NCI-H1092 treated with DMSO at 0.1 percent for 48 hours (cell line): Measurements from ENCODE around the gene CAMTA1.

Experiments used
- DNase-seq: peaks from one replicate; lab custom pipeline; 2025; lab: John Stamatoyannopoulos, UW

The CAMTA1 gene

DNA sequence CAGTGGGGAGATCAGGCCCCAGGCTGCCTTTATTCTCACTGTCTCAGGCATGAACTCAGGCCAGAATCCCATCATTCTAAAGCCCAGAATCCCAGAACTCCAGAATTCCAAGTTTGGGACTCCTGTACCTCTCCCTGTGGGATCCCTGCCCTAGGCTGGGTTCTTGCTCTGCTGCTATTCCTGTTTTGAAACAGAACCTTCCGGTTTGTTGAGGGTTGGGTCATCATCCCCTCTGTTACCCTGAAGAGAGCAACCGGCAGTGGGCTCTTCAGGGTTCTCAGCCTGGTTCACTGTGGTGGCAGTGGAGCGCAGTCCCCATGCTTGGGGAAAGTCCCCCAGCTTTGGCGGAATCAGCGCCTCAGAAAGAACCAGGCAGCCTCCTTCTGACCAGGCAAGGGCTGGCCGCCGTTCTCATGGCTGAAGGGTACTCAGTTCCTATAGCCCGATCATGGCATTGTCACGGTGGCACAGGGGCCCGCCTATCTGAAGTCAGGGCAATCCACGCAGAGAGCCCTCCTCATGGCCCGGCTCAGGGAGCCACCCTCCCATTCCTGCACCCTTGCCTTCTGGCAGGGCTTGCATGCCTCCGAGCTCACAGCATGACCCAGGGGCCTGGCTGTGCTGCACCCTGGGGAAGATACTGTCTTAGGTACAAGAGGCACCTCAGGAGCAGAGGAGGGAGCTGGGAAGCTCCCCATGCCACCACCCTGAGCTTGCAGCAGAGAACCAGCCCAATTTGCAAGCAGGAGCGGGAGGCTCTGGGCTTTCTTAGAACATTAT lies 650.2 kb downstream of the CAMTA1 start:
- DNase-seq, result no peak

- DNase-seq, result no peak
Observed at GRCh38 chr1:7436056-7437005, 651.1 kb downstream of the CAMTA1 start.

- no peak for DNase-seq
Observed at GRCh38 chr1:7437036-7437435, 651.8 kb downstream of the CAMTA1 start.

DNA sequence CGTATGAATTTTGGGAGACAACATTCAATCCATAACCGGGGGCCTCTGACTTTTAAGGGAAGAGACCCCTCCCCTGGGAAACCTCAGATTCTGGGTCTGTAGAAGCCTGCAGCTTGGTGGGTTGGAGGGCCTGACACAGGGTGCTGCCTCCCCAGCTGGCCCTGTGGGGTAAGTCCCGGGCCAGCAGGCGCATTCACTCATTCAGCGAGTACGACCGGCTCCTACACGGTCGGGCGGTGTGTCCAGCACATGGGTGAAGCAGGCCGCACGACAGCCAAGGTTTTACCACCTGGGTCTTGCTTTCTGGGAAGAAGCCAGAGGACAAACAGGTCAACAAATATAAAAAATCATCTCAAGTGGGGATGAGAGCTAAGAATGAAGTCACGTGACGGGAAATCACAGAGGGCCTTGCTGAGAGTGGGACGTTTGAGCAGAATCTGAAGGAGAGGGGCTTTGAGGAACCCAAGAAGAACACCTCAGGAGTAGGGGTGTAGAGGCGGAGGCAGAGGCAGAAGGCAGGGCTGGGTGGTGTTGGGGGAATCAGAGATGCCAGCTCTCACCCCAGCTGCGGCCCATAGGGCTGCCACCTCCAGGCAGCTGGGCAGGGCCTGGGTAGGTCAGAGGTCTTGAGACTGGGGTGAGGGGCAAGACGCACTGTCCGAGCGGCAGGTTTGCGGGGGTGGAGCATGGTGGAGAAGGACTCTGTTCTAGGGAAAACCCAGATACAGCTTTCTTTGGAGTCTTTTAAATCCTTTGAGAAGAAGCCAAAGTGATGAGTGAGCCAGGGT lies 652.5 kb downstream of the CAMTA1 start:
- no peak for DNase-seq

- no peak for DNase-seq
Observed at GRCh38 chr1:7438396-7438785, 653.1 kb downstream of the CAMTA1 start.

DNA sequence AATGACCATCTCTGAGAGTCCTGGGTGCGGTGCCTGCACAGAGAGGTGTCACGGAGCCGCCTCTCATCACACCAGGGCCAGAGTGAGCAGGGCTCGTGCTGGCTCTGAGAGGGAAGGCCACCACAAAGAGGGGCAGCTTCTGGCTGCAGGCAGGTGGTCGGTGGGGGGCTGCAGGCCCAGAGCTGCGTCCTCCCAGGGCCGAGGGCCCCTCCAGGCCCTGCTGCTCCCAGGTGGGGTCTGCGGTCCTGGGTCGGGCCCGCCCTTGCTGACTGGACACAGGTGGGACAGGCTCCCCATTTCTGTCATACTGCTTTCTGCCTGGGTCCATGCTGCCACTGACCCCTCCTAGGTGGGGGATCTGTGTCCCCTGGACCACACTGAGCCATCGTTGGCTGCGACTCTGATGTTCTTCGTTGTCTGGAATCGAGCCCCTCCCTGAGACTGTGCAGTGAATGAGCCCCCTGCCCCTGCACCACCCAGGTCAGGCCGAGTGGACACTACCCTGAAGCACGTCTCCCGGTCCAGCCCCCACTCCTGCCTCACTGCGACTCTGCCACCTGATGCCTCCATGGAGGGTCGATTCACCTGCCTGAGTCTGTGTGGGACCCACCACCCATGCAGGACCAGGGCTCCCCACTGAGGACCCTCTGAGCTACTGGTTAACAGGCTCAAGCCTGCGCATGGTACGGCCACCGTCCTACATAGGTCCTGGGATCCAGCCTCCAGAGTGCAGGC lies 653.8 kb downstream of the CAMTA1 start:
- DNase-seq, result no peak

- DNase-seq, result no peak
Observed at GRCh38 chr1:7440154-7440553, 654.9 kb downstream of the CAMTA1 start.

GRCh38 chr1:7441143-7441841 lies 656.0 kb downstream of the CAMTA1 start:
- DNase-seq, result no peak

- no peak for DNase-seq
Observed at GRCh38 chr1:7442036-7442435, 656.8 kb downstream of the CAMTA1 start.

DNA sequence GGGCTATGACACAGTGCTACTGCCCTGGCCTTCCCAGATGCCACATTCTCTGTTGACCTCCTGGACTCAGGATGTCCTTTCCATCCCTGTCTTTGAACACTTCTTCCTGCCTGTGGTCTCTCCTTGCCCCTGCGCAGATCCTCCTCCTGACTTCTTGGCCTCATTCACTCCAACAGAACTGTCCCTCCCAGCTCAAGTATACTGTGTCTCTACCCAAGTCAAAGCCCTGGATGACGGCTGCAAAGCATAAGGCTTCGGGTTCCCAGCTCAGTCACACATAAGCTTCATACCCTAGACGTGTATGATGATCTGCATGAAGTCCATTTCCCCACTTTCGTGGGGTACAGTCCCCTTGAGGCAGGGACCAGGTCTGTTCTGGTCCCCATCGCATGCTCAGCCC lies 657.7 kb downstream of the CAMTA1 start:
- DNase-seq, result no peak

DNA sequence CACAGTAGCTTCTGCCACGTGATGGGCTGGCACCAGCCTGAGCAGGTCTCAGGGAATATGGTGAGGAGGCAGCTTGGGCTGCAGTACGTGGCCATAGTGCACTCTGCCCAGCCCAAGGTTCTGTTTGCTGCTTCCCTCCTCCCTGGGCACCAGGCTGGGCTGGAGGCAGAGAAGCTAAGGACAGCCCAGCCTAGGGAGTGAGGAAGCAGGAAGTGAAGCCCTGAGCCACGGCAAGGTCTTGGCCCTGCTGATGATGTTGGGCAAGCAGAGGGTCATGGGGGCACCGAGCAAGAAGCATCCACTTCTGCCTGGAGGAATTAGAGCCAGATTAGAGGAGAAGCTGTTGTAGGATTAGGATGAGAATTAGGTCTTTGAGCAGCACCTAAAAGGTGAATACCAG lies 659.1 kb downstream of the CAMTA1 start:
- no peak for DNase-seq

GRCh38 chr1:7447093-7447492 lies 661.8 kb downstream of the CAMTA1 start:
- DNase-seq, result peak; percentile 32

DNA sequence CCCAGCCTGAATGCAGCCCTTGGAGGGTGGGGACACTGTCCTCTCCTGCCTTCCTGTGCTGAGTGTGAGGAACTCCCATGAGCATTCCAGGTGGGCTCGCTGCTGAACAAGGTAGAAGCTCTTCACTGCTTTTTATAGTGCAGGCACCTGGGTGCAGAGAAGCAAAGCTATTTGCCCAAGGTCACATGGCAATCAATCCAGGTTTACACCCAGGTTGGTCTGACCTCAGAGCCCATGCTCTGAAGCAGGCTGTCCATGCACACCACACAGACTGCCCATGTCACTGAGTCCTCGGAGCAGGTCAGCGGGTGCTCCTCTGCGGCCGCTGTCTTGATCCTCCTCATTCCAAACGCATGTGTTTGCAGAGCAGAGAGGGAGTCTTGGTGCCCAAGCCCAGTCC lies 662.5 kb downstream of the CAMTA1 start:
- DNase-seq, result no peak

DNA sequence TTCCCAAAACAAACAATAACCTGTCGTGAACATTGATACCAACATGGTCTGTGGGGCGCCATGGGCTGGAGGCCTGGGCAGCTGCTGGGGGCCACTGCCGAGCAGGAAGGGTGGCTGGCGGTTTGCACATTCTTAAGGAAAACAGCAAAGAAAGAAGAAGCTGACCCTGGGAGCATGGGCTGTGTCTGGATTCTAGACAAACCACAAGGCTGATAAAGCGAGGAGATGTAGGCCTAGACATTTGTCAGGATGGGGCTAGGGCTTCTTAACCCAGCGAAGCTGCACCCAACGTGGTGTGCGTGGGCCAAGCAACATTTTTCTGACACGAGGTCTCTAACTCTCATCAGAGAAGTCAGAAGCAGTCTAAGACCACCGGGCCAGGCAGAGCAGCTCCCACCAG lies 663.7 kb downstream of the CAMTA1 start:
- DNase-seq, result no peak

DNA sequence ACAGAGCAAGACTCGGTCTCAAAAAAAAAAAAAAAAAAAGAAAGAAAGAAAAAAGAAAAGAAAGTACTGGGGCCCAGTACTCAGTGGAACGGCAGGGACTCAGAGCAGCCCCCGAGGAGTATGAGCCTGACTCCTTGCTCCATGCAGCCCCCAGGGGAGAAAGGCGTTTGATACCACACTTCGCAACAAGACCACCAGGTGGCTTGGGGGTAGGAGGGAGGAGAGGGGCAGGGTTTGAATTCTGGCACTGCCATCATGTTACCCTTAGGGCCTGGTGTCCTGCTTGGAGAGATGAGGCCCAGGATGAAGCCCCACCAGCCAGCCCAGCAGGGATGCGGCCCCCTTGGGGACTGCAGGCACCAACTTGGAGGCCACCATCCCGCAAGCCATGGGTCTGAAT lies 664.5 kb downstream of the CAMTA1 start:
- DNase-seq, result no peak

- no peak for DNase-seq
Observed at GRCh38 chr1:7450838-7451237, 665.6 kb downstream of the CAMTA1 start.

DNA sequence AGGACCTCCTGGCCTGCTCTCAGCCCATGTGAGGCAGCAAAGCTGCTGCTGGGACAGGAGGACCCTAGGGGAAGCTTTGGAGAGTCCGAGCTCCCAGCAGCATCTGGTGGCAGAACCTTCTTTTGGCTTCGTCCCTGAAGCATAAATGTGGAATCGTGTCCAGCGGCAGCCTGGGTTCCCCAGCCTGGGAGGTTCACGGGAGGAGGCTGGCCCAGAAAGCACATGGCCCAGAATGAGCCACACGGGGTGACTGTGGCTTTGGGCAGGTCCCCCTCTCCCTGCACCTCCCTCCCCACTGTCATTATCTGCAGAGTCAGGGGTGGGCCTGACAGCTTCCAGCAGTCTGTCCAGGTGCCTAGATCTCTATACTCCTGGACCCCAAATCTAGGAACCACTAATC lies 667.8 kb downstream of the CAMTA1 start:
- DNase-seq, result no peak

DNA sequence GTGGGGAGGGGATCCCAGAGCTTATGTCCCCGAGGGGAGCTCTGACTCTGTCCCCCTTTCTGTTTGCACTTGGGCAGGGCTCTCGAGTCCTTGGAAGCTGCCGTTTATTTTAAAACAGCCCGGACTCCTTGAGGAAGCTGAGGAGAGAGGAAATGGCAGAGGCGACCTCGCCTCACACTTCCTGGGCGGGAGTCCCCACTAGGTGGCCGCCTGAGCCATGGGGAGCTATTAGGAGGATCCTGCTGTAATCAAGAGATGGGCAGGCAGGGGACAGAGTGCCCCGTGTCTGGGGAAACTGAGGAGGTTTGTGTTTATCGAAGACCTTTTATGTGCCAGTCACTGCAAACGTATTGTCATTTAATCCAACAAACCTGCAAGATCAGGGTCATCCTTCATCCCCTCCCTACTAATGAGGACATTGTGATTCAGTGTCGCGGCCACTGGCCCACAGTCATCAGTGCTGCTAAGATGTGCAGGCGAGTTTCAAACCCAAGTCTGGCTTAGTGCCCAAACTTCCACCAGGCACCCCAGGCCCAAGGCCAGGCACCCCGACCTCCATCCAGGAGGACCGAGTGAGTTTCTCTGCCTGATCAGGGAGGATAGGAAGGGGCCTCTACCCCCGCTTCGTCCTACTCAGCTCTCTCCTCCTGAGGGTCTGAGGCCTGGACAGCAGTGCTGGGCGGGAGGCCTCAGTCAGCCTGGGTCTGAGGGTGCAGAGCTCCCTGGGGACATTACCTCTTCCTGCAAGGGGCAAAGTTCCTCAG lies 669.0 kb downstream of the CAMTA1 start:
- DNase-seq, result peak; percentile 26

DNA sequence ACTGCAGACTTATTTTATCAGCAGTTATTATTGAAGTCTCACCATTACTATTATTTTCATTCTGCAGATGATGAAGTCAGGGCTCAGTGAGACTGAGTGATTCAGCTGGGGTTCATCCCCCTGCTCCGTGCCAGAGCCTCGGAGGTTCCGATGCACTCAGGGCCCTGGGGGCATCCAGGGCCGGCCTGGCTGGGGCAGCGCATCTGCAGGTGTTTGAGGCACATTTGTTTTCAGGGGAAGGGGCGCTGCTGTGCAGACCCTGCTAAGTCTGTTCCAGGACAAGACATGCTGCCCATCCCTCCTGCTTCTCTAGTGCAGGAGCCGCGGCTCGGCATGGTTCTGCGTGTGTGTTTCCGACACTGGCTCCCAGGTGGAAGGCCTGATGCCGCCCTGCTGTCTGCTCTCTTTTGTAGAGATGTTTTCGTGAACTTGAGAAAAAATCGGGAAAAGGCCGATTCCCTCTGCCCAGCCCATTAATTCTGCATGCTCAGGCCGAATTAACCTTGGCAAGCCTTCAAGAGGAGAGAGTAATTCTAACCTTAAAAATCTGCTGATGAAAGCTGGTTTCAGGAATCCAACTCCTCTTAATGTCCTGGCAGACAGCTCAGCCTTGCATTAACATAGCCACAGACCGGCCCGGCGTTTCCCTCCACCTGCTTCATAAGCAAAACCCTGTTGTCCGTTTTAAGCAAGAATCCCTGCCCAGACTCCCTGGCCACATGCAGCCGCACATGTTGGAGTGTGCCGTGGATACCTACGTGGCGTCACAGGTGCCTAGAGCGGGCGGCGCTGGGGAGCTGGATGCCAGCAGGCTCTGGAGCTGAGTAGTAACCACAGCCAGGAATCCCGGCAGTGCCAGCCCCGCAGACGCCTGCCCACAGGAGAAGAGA lies 669.9 kb downstream of the CAMTA1 start:
- DNase-seq, result no peak
